ENCODE data around the gene CCIN. TPM values are rescaled to one million over a fixed set of nuclear protein-coding genes. Genes with fewer than 3 reads are reported as not detected.

Gene CCIN
- total RNA-seq, 1 donor from 2014 or later, result not detected

DNA sequence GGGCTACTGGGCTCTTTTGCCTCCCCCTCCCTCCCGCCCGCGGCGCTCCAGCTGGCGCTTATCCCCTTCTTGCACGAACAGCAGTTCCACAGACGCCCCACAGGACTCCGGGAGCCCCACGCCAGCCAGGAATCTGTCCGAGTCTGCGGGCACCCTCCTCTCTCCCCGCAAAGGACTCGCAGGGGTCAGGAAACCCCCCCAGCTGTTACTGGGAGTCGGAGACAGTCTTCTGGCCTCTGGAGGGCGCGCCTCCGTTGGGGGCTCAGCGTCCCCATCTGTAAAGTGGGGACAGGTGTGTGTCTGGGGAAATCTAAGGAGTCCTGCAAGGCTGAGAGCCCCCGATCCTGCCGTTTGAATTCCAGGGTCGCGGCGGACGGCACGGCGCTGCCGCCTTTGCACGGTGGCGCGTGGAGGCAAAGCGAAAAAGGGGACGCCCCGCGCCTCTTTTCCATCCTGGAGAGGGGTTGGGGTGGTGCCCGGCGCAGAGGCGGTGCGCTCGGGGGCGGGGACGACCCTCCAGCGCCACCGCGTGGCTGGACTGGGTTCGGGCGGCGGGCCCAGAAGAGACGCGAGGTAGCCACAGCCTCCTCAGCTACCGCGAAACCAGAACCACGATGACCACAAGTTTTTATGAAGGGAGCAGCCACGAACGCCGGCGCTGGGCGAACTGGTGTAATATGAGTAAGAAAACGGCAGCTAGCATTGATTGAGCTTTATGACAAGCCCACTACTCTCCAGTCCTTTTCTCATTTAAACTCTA, 2.8 kb upstream of the CCIN start:
- Histone ChIP-seq H3K27me3 (no peaks in the 10 kb centered on the region), H3K27ac (peak overlapping the region; percentile 75 to 80), H3K36me3 (no peaks in the 10 kb centered on the region), H3K4me3 (peak overlapping the region; percentile 65 to 67), H3K4me1 (peaks cover 4 to 30% of the 10 kb centered on the region in 2 donors), H3K9me3 (no peaks in the 10 kb centered on the region)
- intact Hi-C loops (cut with DNase I), result loop anchor here (1.0 to 10.0 kb wide), 6 partner anchors 24 to 262 kb away; partner anchors contain the start of genes CLTA, GLIPR2, HRCT1 and OR2S2
- TF ChIP-seq, protein P1, sequence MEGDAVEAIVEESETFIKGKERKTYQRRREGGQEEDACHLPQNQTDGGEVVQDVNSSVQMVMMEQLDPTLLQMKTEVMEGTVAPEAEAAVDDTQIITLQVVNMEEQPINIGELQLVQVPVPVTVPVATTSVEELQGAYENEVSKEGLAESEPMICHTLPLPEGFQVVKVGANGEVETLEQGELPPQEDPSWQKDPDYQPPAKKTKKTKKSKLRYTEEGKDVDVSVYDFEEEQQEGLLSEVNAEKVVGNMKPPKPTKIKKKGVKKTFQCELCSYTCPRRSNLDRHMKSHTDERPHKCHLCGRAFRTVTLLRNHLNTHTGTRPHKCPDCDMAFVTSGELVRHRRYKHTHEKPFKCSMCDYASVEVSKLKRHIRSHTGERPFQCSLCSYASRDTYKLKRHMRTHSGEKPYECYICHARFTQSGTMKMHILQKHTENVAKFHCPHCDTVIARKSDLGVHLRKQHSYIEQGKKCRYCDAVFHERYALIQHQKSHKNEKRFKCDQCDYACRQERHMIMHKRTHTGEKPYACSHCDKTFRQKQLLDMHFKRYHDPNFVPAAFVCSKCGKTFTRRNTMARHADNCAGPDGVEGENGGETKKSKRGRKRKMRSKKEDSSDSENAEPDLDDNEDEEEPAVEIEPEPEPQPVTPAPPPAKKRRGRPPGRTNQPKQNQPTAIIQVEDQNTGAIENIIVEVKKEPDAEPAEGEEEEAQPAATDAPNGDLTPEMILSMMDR (IDR thresholded peaks at IDR 0.05), result peak; percentile 90 to 95 (median 94)
- DNase-seq (ENCODE audit: low spot score in 2 of 2), result peak; percentile 49 to 91

DNA sequence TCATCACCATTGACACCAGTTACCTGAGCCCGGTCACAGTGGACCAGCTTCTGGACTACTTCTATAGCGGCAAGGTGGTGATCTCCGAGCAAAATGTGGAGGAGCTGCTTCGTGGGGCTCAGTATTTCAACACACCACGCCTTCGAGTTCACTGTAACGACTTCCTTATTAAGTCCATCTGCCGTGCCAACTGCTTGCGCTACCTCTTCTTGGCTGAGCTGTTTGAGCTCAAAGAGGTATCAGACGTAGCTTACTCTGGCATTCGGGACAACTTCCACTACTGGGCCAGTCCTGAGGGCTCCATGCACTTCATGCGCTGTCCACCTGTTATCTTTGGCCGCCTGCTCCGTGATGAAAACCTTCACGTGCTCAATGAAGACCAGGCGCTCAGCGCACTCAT, 520 bp downstream of the CCIN start:
- no peaks in the 10 kb centered on the region for H3K9me3 ChIP-seq
- no peak overlapping the region for H3K4me3 ChIP-seq
- peaks cover 0 to 13% of the 10 kb centered on the region in 2 donors for H3K4me1 ChIP-seq
- intact Hi-C loops (cut with DNase I), result loop anchor here (5.0 to 10.0 kb wide), 2 partner anchors 212 to 265 kb away; partner anchors contain the start of genes HRCT1, OR2S2 and SPAAR
- H3K36me3 ChIP-seq, result no peaks in the 10 kb centered on the region
- TF ChIP-seq, protein P1 (IDR thresholded peaks at IDR 0.05), result no peak
- no peak overlapping the region for H3K27ac ChIP-seq
- H3K27me3 ChIP-seq, result no peaks in the 10 kb centered on the region
- no peak for DNase-seq (ENCODE audit: low spot score in 2 of 2)

DNA sequence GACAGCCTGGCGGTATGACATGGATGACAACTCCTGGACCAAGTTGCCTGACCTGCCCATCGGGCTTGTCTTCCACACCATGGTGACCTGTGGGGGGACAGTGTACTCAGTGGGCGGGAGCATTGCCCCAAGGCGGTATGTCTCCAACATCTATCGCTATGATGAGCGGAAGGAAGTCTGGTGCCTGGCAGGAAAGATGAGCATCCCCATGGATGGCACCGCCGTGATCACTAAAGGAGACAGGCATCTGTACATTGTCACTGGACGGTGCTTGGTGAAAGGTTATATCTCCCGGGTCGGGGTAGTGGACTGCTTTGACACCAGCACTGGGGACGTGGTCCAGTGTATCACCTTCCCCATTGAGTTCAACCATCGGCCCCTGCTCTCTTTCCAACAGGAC, 1.3 kb downstream of the CCIN start:
- H3K4me3 ChIP-seq, result no peak overlapping the region
- TF ChIP-seq, protein P1 (IDR thresholded peaks at IDR 0.05), result no peak
- intact Hi-C loops (cut with DNase I), result no loop called here

DNA sequence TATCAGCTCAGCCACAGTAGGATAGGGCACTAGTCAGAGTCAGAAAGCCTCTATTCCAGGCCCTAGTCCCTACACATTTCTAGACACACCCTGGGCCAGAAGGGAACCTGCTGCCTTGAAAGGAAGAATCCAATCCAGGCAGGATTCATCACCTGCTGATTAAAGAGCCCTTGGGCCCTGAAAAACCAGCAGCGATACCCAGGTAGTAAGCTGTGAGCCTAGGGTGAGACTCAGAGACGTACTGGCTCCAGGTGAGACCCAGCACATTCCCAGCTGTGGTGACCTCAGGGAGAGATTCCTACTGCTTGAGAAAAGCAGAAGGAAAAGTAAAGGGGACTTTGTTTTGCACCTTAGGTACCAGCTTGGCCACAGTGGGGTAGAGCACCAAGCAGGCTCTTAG, 4.7 kb downstream of the CCIN start:
- no peak overlapping the region for H3K27ac ChIP-seq
- TF ChIP-seq, protein P1 (IDR thresholded peaks at IDR 0.05), result no peak
- no peaks in the 10 kb centered on the region for H3K9me3 ChIP-seq
- H3K4me3 ChIP-seq, result no peak overlapping the region
- H3K27me3 ChIP-seq, result no peaks in the 10 kb centered on the region
- DNase-seq (ENCODE audit: low spot score in 2 of 2), result no peak
- no peaks in the 10 kb centered on the region for H3K4me1 ChIP-seq
- H3K36me3 ChIP-seq, result no peaks in the 10 kb centered on the region
- intact Hi-C loops (cut with DNase I), result no loop called here

More for the DNA sequence above, 1.3 kb downstream of the CCIN start:
- Histone ChIP-seq H3K36me3 (no peaks in the 10 kb centered on the region), H3K27me3 (no peaks in the 10 kb centered on the region), H3K27ac (no peak overlapping the region), H3K4me1 (peaks cover 0 to 8% of the 10 kb centered on the region in 2 donors), H3K9me3 (no peaks in the 10 kb centered on the region)
- no peak for DNase-seq (ENCODE audit: low spot score in 2 of 2)

DNA sequence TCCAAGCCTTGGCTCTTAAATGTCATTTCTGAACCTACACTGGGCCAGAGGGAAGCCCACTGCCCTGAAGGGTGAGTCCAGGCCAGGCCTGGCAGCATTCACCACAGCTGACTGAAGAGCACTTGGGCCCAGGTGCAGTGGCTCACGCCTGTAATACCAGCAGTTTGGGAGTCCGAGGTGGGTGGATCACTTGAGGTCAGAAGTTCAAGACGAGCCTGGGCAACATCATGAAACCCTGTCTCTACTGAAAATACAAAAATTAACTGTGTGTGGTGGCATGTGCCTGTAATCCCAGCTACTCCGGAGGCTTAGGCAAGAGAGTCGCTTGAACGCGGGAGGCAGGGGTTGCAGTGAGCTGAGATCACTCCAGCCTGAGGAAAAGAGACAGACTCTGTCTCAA, 5.1 kb downstream of the CCIN start:
- intact Hi-C loops (cut with DNase I), result no loop called here
- TF ChIP-seq, protein P1 (IDR thresholded peaks at IDR 0.05), result no peak
- H3K4me1 ChIP-seq, result no peaks in the 10 kb centered on the region
- no peak overlapping the region for H3K4me3 ChIP-seq
- H3K27ac ChIP-seq, result no peak overlapping the region
- DNase-seq (ENCODE audit: low spot score in 2 of 2), result no peak
- H3K9me3 ChIP-seq, result no peaks in the 10 kb centered on the region
- no peaks in the 10 kb centered on the region for H3K36me3 ChIP-seq
- no peaks in the 10 kb centered on the region for H3K27me3 ChIP-seq

All from ascending aorta (tissue), 2 donors.